ENCODE measurements around the gene EHD4.
A peak's percentile ranks its signal among the peaks of the same experiment; 100 is the strongest.

The EHD4 gene

GRCh38 chr15:41933771-41934170 lies 38.6 kb downstream of the EHD4 start:
- DNase-seq: peak; percentile 60

GRCh38 chr15:41933326-41933725 lies 39.0 kb downstream of the EHD4 start:
- peak; percentile 59 for DNase-seq

- DNase-seq: peak; percentile 17
These were observed 39.7 kb downstream of the EHD4 start for GRCh38 chr15:41932511-41933289.

- no peak for DNase-seq
These were observed 40.3 kb downstream of the EHD4 start for GRCh38 chr15:41932101-41932500.

- DNase-seq: no peak
These were observed 41.5 kb downstream of the EHD4 start for GRCh38 chr15:41930867-41931222.

GRCh38 chr15:41930221-41930866 lies 42.0 kb downstream of the EHD4 start:
- DNase-seq: no peak

GRCh38 chr15:41928637-41929620 lies 43.4 kb downstream of the EHD4 start:
- DNase-seq: no peak

- DNase-seq: no peak
These were observed 44.3 kb downstream of the EHD4 start for GRCh38 chr15:41928100-41928499.

- DNase-seq: no peak
These were observed 44.8 kb downstream of the EHD4 start for GRCh38 chr15:41927536-41927935.

GRCh38 chr15:41926185-41927056 lies 45.9 kb downstream of the EHD4 start:
- no peak for DNase-seq

- peak; percentile 16 for DNase-seq
These were observed 47.2 kb downstream of the EHD4 start for GRCh38 chr15:41925086-41925608.

GRCh38 chr15:41923401-41923997 lies 48.9 kb downstream of the EHD4 start:
- DNase-seq: no peak

- DNase-seq: no peak
These were observed 50.0 kb downstream of the EHD4 start for GRCh38 chr15:41922353-41922752.

- DNase-seq: no peak
These were observed 50.7 kb downstream of the EHD4 start for GRCh38 chr15:41921639-41922038.

GRCh38 chr15:41921167-41921566 lies 51.2 kb downstream of the EHD4 start:
- DNase-seq: no peak

GRCh38 chr15:41919954-41920538 lies 52.3 kb downstream of the EHD4 start:
- DNase-seq: no peak

- DNase-seq: no peak
These were observed 53.0 kb downstream of the EHD4 start for GRCh38 chr15:41919201-41919820.

GRCh38 chr15:41918506-41919126 lies 53.7 kb downstream of the EHD4 start:
- no peak for DNase-seq

GRCh38 chr15:41917767-41918430 lies 54.5 kb downstream of the EHD4 start:
- peak; percentile 58 for DNase-seq
